A549 treated with ZK216348 at 1 μM for 4 hours (cell line): ENCODE results near the gene MDN1. TPM values are rescaled to one million over a fixed set of nuclear protein-coding genes. Genes with fewer than 3 reads are reported as not detected.

ENCODE experiments used
- total RNA-seq: library from RNA; stranded (reverse); fragments of 200-300 nt; extraction: Qiagen RNA extraction; gene quantifications from 5 replicates; pipeline ENCODE4 v1.2.3, GENCODE V29; 2022; ENCODE audit warnings: low read depth

MDN1 gene, protein sequence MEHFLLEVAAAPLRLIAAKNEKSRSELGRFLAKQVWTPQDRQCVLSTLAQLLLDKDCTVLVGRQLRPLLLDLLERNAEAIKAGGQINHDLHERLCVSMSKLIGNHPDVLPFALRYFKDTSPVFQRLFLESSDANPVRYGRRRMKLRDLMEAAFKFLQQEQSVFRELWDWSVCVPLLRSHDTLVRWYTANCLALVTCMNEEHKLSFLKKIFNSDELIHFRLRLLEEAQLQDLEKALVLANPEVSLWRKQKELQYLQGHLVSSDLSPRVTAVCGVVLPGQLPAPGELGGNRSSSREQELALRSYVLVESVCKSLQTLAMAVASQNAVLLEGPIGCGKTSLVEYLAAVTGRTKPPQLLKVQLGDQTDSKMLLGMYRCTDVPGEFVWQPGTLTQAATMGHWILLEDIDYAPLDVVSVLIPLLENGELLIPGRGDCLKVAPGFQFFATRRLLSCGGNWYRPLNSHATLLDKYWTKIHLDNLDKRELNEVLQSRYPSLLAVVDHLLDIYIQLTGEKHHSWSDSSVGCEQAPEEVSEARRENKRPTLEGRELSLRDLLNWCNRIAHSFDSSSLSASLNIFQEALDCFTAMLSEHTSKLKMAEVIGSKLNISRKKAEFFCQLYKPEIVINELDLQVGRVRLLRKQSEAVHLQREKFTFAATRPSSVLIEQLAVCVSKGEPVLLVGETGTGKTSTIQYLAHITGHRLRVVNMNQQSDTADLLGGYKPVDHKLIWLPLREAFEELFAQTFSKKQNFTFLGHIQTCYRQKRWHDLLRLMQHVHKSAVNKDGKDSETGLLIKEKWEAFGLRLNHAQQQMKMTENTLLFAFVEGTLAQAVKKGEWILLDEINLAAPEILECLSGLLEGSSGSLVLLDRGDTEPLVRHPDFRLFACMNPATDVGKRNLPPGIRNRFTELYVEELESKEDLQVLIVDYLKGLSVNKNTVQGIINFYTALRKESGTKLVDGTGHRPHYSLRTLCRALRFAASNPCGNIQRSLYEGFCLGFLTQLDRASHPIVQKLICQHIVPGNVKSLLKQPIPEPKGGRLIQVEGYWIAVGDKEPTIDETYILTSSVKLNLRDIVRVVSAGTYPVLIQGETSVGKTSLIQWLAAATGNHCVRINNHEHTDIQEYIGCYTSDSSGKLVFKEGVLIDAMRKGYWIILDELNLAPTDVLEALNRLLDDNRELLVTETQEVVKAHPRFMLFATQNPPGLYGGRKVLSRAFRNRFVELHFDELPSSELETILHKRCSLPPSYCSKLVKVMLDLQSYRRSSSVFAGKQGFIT (N-terminal part only)
- total RNA-seq = 9.7 to 14.2 TPM (median 12.2 TPM) in 5 replicates

DNA sequence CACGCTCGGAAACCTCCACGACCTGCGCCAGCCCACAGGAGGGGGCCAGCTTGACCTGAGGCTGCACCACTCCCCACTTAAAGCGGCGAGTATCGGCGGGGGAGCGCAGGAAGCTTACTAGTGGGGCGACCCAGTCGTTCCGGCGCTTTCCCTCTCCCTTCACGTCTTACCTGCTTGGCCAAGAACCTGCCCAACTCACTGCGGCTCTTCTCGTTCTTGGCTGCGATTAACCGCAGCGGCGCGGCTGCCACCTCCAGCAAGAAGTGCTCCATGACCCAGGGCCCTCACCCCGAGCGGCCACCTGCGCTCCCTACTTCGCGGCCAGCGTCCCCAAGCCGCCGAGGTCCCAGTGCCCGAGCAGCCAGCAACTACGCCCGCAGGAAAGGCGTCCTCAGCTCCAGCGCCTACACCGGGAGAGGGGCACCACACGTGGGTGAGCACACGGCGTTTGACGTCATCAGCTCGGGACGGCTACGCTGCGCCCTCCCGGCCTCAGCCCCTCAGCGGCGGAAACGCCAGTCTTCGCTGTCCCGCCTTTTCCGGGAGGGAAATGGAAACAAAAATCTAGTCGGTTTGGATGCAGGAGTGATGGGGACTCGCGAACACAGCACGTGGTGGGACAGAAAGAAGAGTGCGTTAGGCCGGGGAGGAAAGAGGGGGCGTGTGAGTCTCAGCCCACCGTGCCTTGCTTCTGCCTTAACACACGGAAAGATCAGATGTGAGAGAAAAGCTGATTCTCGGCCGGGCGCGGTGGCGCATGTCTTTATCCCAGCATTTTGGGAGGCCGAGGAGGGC, at the start of gene MDN1:
Gene MDN1, minus strand, starts transcription at position 459 of the 795 bp plus-strand sequence. Its CDS starts 187 bp downstream, at position 272.

DNA sequence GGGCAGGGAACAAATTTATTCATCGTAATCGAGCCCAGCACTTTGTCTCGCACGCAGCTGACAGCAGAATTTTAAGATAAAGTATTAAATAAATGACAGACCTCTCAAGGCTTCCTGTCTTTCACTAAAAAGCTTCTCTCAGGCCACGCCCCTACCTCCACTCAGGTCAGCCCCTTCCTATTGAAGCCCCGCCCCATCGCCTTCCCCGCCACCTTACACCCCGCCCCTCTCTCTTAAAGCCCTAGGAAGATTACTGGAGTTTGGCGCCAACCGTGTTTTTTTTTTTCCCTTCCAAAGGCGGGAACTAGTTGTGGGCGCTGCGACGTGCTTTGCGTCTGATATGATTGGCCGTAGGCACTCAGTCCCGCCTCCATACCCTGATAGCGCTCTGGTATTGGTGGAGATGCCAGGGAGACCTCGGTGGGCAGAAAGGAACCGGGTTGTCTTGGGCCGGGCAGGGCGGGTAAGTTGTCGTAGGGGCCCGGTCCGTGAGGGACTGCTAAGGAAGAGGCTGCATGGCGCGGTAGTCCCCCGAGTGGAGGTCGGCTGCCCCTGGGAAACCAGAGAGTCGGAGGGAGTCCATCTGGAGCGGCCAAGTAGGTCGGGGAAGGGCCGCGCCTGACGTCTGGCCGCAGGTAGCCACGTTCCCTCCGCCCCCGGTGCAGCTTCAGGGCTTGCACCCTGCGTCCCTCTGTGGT, 10.0 kb upstream of the MDN1 start, which contains the start of gene CASP8AP2:
Gene CASP8AP2, plus strand, starts transcription at position 409 of the 698 bp plus-strand sequence.

DNA sequence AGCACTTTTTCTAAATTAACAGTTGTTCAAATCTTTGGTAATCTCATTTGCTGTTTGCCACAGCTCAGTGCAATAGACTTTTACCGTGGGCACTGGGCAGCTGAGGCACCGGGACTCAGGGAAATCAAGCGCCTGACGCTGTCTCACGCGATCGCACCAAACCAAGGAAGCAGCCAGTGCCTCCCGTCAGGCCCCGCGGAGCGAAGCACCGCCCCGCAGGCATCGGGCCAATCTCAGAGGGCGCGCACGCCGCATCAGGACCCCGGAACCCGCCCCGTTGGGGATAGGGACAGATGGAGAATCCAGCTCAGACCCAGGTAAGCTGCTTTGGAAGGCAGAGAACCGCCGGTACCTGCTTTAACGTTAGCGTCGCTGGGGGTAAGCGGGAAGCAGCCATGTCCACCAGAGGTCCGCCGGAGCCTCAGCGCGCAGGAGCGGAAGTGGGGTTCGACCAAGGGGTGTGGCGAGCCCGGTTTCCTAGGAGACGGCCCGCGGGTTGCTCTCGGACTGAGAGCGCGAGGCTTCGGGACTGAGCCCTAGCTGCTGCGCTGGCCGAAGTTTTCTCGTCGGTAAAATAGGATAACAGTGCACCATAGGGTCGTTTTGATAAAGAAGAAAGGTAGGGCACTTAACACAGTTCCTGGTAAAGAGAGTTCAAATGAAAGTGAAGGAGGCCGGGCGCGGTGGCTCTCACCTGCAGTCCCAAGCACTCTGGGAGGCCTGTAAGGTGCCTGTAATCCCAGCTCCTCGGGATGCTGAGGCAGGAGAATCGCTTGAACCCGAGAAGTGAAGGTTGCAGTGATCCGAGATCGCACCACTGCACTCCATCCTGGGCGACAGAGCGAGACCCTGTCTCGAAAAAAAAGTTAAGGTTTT, 181.0 kb downstream of the MDN1 start, which contains the start of gene LYRM2:
Gene LYRM2, minus strand, starts transcription at position 428 of the 876 bp plus-strand sequence. Its CDS starts 31 bp downstream, at position 397.

Other genes with a start within 250 kb of the MDN1 start
- 23.3 to 47.8 TPM (median 28.3 TPM) in 5 replicates for gene LYRM2, start 181.0 kb downstream of the MDN1 start, total RNA-seq
- 3.7 to 8.0 TPM (median 6.6 TPM) in 5 replicates for gene CASP8AP2, start 10.1 kb upstream of the MDN1 start, total RNA-seq
- gene GJA10, start 74.7 kb upstream of the MDN1 start, total RNA-seq = not detected in 5 replicates